Endothelial cell of umbilical vein (primary cell): ENCODE measurements around the gene RTN4RL1. TPM values are rescaled to one million over a fixed set of nuclear protein-coding genes. Genes with fewer than 3 reads are reported as not detected.
A peak's percentile ranks its signal among the peaks of the same experiment; 100 is the strongest.

Experiments
- BruUV-seq: library from RNA; stranded (reverse); fragments of 400-500 nt; replicated peaks from 2 replicates; lab custom pipeline; 2021; lab: Mats Ljungman, UMichigan
- CTCF ChIA-PET: fragments of 300-600, 350-600 bp; sonication (Branson Sonifier 250); formaldehyde crosslinking; loops from one replicate; lab custom pipeline; 2021; ENCODE audit warnings: antibody characterized with exemption, inconsistent platforms; lab: Charles Lee
- POLR2A ChIA-PET: fragments of 300-600, 350-600 bp; sonication (Branson Sonifier 250); formaldehyde crosslinking; loops from one replicate; lab custom pipeline; 2021; ENCODE audit warnings: antibody characterized with exemption, inconsistent platforms; lab: Charles Lee
- DNase-seq: peaks from one replicate; pipeline ENCODE4 v3.0.0-alpha.2; 2011; ENCODE audit warnings: low read depth, low spot score
- FAIRE-seq: peaks from 2 replicates; lab custom pipeline; 2011; peaks lifted over from hg19 to GRCh38; lab: Jason Lieb, UNC
- H2AFZ ChIP-seq: 2 replicates; pipeline ENCODE4 v1.6.0; 2012; ENCODE audit warnings: low read depth, low read length, control low read depth, inconsistent platforms
- H3K27ac ChIP-seq: 2 replicates; pipeline ENCODE4 v1.5.1; 2011; ENCODE audit warnings: low read depth, mild to moderate bottlenecking, control low read depth, low read length, moderate library complexity; ENCODE audit not compliant: insufficient read depth
- H3K27me3 ChIP-seq, 2 experiments: 2 replicates each; pipeline versions ENCODE4 v1.6.0 to v1.6.1; 2011; ENCODE audit warnings: low read length in 2 of 2, mixed read lengths in 1 of 2; ENCODE audit not compliant: control insufficient read depth in 2 of 2, insufficient read depth in 2 of 2
- H3K36me3 ChIP-seq, 2 experiments: 2 replicates in 1 of 2; 3 replicates in 1 of 2; pipeline ENCODE4 v1.5.1; 2011; ENCODE audit warnings: low read length in 2 of 2, mild to moderate bottlenecking in 1 of 2, moderate library complexity in 1 of 2; ENCODE audit not compliant: control insufficient read depth in 2 of 2, insufficient read depth in 2 of 2; ENCODE audit errors: extremely low read depth in 1 of 2
- H3K4me1 ChIP-seq: 3 replicates; pipeline ENCODE4 v1.5.1; 2011; ENCODE audit warnings: mild to moderate bottlenecking, low read length; ENCODE audit not compliant: control insufficient read depth, insufficient read depth; ENCODE audit errors: extremely low read depth
- H3K4me2 ChIP-seq: 2 replicates; pipeline ENCODE4 v1.6.1; 2011; ENCODE audit warnings: low read length, control low read depth, mixed read lengths; ENCODE audit not compliant: insufficient read depth
- H3K4me3 ChIP-seq, 3 experiments: fragments of 200-600 bp in 1 of 3; sonication (generic), shearing (Covaris generic) in 1 of 3; replicated peaks in 1 of 3; 2 replicates each; pipeline ENCODE4 v1.5.1; 2011 to 2016; ENCODE audit warnings: control low read depth in 3 of 3, low read length in 3 of 3, mild to moderate bottlenecking in 2 of 3, inconsistent platforms in 1 of 3, low read depth in 1 of 3, moderate library complexity in 1 of 3; ENCODE audit not compliant: insufficient read depth in 1 of 3
- H3K79me2 ChIP-seq: 2 replicates; pipeline ENCODE4 v1.6.0; 2012; ENCODE audit warnings: low read length, inconsistent platforms; ENCODE audit not compliant: control insufficient read depth, insufficient read depth
- H3K9ac ChIP-seq: replicated peaks from 2 replicates; pipeline ENCODE3; 2011; ENCODE audit warnings: low read length, control low read depth; ENCODE audit not compliant: insufficient read depth; ENCODE audit errors: extremely low read depth
- H3K9me1 ChIP-seq: replicated peaks from 3 replicates; pipeline ENCODE4 v1.6.0; 2011; ENCODE audit warnings: mild to moderate bottlenecking, low read length; ENCODE audit not compliant: control insufficient read depth, insufficient read depth; ENCODE audit errors: extremely low read depth
- H3K9me3 ChIP-seq: replicated peaks from 2 replicates; pipeline ENCODE4 v1.5.1; 2012; ENCODE audit warnings: low read length, inconsistent platforms; ENCODE audit not compliant: control insufficient read depth, insufficient read depth
- H4K20me1 ChIP-seq: replicated peaks from 2 replicates; pipeline ENCODE3; 2011; ENCODE audit warnings: mild to moderate bottlenecking, low read length; ENCODE audit not compliant: control insufficient read depth, insufficient read depth; ENCODE audit errors: extremely low read depth
- CTCF ChIP-seq, 2 donors: IDR thresholded peaks; 1 replicate in 1 of 2; 2 replicates in 1 of 2; pipeline ENCODE4 v1.5.1; 2011; ENCODE audit warnings: low read length in 2 of 2, mild to moderate bottlenecking in 2 of 2, moderate library complexity in 2 of 2, control low read depth in 1 of 2, inconsistent platforms in 1 of 2, low read depth in 1 of 2; ENCODE audit not compliant: insufficient read depth in 1 of 2; ENCODE audit errors: extremely low read depth in 1 of 2
- FOS ChIP-seq: IDR thresholded peaks from 2 replicates; pipeline ENCODE4 v1.6.1; 2011; ENCODE audit warnings: mild to moderate bottlenecking, low read length, moderate library complexity, borderline replicate concordance; ENCODE audit not compliant: insufficient read depth
- GATA2 ChIP-seq: IDR thresholded peaks from 2 replicates; pipeline ENCODE4 v1.7.0; 2011; ENCODE audit warnings: low read depth, mild to moderate bottlenecking, moderate library complexity, mixed read lengths, low read length; ENCODE audit not compliant: insufficient read length, insufficient read depth
- JUN ChIP-seq: IDR thresholded peaks from 2 replicates; pipeline ENCODE4 v1.6.1; 2011; ENCODE audit warnings: borderline replicate concordance, low read depth; ENCODE audit not compliant: insufficient read length, insufficient read depth
- MAX ChIP-seq: IDR thresholded peaks from 2 replicates; pipeline ENCODE4 v1.6.1; 2011; ENCODE audit not compliant: insufficient read depth, insufficient read length
- MYC ChIP-seq: IDR thresholded peaks from one replicate; pipeline ENCODE4 v1.6.1; 2011; ENCODE audit warnings: mild to moderate bottlenecking, low read depth, low read length
- POLR2A ChIP-seq: IDR thresholded peaks from 2 replicates; pipeline ENCODE4 v1.6.1; 2012; ENCODE audit warnings: low read depth, mild to moderate bottlenecking, control low read depth, low read length
- POLR2AphosphoS5 ChIP-seq: IDR thresholded peaks from 2 replicates; pipeline ENCODE4 v1.6.1; 2012; ENCODE audit warnings: low read depth, mild to moderate bottlenecking, control low read depth, low read length, moderate library complexity; ENCODE audit not compliant: insufficient read depth
- dilution Hi-C: fragments of 300-500 bp; cut with MboI; formaldehyde crosslinking; loops from one replicate; pipeline ENCODE4 v1.15.0; 2019; ENCODE audit warnings: low sequenced_read_pairs; ENCODE audit not compliant: extremely low pct_ligation_motif_present
- intact Hi-C: fragments of 100-400 bp; cut with micrococcal nuclease; formaldehyde crosslinking; loops from one replicate; pipeline ENCODE4 v1.10.0; 2022
- polyA plus RNA-seq, 4 experiments: library from polyadenylated mRNA; depleted of rRNA in 3 of 4; stranded (reverse) in 3 of 4; unstranded in 1 of 4; fragments of >200 nt; gene quantifications; 2 replicates each; pipeline versions ENCODE4 v1.2.1 to v1.2.3, GENCODE V29; 2011 to 2012; ENCODE audit warnings: missing spikeins in 1 of 4
- total RNA-seq: library from RNA; stranded (reverse); gene quantifications from 2 replicates; pipeline ENCODE4 v1.2.3, GENCODE V29; 2021

The RTN4RL1 gene
- total and polyA plus RNA-seq, 2 donors (not counting 3 experiments of a cell fraction or from before 2014, with no cell fraction given), result 0.04 TPM; not detected in 1

- no peaks in the 10 kb centered on the region for H3K9me3 ChIP-seq
- peak overlapping the region; percentile 64 for H3K27ac ChIP-seq
- H3K79me2 ChIP-seq, result peaks cover 24% of the 10 kb centered on the region
- no TSS peak for BruUV-seq
- dilution Hi-C loops (no loop called here), intact Hi-C loops (no loop called here)
- peak overlapping the region; percentile 61 to 74 (median 72) for H3K4me3 ChIP-seq
- FAIRE-seq (no peak), DNase-seq (no peak)
- H3K9me1 ChIP-seq, result no peaks in the 10 kb centered on the region
- peak overlapping the region; percentile 91 for H3K9ac ChIP-seq
- POLR2A ChIA-PET, result interaction anchor here (1.4 to 1.5 kb wide), 2 partner anchors 119 to 189 kb away, joined by 4 to 5 read pairs; no protein-coding TSS in a partner anchor
- peaks cover 2 to 11% of the 10 kb centered on the region in 2 experiments for H3K27me3 ChIP-seq
- TF ChIP-seq GATA2 (no peak), CTCF (IDR thresholded peaks at IDR 0.05; ENCODE audit: extremely low read depth in 1 of 2, insufficient read depth in 1 of 2, low read depth in 1 of 2, low read length in 2 of 2) (no peak), POLR2AphosphoS5 (peak; percentile 54), FOS (no peak), JUN (no peak), MYC (no peak), POLR2A (peak; percentile 32), MAX (no peak)
- no peaks in the 10 kb centered on the region for H4K20me1 ChIP-seq
- H3K4me1 ChIP-seq, result peaks cover 18% of the 10 kb centered on the region
- peak overlapping the region; percentile 67 for H3K4me2 ChIP-seq
- CTCF ChIA-PET, result interaction anchor here (0.8 to 17.2 kb wide), 31 partner anchors 9 to 360 kb away, joined by 3 to 455 read pairs (median 9); partner anchors contain the start of gene TSR1
- peak overlapping the region; percentile 34 for H2AFZ ChIP-seq
- peaks cover under 1 to 3% of the 10 kb centered on the region in 2 experiments for H3K36me3 ChIP-seq
These were observed 30.4 kb upstream of the RTN4RL1 start for GRCh38 chr17:2055292-2056205.
